COLO668 (cell line): Measurements from ENCODE around the gene LRRC27.
"Not testable (repeated sequence)": the region's sequence is repeated elsewhere in the genome, so short reads cannot be mapped to it uniquely, and the experiment has no call there.

ENCODE experiments used
- DNase-seq: peaks from one replicate; lab custom pipeline; 2025; ENCODE audit not compliant: unreplicated experiment; lab: John Stamatoyannopoulos, UW

LRRC27 gene

DNA sequence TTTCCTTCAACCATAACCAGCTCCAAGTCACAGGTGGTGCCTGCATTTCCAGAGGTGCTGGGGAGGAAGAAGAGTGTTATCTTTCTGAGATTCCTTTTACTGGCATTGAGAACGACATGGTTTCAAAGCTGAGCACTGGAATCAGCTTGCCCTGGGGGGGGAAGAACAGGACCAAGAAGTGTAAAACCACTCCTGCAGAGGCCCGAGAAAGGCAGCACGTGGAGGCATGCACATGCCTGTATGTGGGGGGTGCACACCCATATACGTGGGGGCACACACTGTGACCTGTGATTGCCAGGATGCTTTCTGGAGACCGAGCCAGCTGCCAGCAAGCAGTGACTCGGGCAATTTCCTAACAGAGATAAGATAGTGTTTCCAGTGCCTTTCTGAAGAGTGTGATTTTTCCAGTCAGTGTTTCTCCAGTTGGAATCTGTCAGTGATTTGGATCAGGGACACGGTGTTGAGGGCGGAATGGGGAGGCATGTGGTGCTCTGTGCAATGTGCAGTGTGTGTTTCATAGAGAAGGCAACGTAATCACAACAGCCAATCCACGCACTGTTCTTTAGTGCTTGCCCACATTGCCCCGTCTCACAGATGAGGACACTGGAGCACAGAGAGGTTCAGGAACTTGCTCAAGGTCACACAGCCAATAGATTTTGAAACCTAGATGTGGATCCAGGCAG is 4.2 kb downstream of the LRRC27 start:
- DNase-seq, result no peak

DNA sequence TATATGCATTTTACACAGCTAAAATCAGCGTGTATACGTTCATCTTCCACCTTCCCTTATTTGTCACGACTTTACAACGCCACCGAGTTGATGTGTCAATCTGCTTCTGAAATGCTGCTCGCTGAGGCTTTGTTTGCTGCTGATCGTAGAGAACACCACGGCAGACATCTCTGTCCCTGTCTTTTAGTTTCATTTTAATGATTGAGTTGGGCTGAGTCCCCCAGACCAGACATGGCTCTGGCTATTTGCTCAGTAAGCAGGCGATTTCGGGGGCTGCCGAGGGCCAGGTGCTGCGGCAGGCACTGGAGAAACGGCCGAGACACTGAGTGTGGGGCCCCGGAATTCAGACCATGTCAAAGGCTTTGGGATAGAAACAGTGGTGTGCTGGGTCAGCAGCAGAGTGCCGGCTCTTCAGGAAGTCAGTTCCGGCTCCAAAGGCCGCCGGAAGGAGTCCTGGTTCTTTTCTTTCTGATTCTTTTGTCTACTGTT is 5.0 kb downstream of the LRRC27 start:
- DNase-seq, result peak; percentile 35

DNA sequence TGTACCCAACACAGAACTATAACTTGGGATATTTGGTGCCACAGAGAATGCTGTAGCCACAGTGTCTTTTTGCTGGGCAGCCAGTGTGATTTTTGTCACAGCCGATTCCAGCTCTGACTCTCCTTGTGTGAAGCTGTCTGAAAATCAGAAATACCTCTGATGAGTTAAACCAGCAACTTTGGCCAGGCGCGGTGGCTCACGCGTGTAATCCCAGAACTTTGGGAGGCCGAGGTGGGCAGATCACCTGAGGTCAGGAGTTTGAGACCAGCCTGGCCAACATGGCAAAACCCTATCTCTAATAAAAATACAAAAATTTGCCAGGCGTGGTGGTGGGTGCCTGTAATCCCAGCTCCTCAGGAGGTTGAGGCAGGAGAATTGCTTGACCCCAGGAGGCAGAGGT is 5.9 kb downstream of the LRRC27 start:
- DNase-seq, result not testable (repeated sequence)

DNA sequence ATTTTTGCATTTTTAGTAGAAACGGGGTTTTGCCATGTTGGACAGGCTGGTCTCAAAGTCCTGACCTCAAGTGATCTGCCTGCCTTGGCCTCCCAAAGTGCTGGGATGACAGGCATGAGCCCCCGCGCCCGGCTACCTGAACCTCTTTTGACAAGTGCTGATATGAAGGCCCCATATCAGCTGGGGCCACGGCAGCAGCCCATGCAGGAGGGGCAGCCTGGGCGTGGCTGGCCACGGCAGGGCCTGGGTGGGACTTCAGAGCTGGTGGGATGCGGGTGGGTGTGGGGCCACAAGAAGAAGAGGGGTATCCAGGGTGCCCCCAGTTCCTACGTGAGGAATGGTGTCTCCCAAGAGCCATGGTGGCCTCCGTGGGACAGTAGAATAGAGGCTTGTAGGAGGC is 6.9 kb downstream of the LRRC27 start:
- no peak for DNase-seq

DNA sequence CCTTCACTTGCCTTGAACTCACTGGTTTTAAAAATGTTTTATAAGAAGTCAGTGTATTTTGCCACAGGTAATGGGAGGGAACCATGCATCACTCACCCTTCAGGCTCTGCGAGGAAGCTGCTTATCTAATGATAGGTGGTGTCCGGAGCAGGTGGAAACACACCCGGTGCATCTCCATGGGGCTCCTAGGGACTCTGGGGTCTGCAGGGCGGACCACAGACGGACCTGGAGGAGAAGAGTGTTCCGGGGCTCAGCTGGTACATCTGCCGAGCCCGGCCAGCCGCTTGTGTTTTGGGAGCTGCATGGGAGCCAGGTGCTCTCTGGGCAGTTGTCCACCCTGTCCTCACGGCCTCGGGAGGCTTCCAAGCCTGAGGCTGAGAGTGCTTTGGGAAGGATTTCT is 7.3 kb downstream of the LRRC27 start:
- no peak for DNase-seq

DNA sequence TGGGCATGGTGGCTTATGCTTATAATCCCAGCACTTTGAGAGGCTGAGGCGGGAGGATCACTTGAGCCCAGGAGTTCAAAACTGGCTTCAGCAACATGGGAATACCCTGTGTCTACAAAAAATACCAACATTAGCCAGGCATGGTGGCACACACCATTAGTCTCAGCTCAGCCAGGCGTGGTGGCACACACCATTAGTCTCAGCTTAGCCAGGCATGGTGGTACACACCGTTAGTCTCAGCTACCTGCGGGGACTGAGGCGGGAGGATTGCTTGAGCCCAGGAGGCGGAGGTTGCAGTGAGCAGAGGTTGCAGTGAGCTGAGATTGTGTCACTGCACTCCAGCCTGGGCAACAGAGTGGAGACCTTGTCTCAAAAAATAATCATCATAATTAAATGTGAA is 9.0 kb downstream of the LRRC27 start:
- peak; percentile 1 for DNase-seq

DNA sequence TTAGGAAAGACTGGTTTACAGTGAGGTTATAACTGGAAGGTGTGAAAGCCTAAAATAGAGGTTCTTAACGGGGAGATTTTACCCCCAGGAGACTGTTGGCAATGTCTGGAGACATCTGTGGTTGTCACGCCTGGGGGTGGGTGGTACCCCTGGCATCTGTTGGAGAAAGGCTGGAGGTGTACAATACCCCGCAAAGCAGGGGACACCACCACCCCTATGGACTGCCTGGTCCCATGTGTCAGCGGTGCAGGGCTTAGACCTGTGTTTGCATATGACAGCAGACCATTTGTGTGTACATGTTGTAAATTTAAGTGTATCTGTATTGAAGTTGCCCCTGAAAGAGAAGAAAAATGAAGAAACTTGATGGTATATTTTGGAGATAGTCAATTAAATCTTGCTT is 9.8 kb downstream of the LRRC27 start:
- no peak for DNase-seq

DNA sequence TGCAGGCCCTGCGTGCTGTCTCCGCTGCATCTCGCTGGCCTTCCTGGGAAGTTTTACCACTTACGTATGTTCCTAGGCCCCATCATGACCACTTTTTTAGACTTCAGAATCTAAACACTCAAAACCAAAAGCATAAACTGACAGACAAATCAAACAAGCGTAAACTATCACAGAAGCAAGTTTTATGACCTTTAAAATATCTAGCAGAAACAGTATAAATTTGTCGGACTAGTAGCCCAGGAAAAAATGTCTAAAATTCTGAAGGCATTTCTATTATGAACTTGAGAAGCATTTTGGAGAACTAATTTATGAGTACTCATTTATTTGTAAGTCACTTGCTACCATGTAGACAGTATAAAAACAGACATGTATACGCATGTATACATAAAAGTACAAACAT is 10.6 kb downstream of the LRRC27 start:
- DNase-seq, result no peak

DNA sequence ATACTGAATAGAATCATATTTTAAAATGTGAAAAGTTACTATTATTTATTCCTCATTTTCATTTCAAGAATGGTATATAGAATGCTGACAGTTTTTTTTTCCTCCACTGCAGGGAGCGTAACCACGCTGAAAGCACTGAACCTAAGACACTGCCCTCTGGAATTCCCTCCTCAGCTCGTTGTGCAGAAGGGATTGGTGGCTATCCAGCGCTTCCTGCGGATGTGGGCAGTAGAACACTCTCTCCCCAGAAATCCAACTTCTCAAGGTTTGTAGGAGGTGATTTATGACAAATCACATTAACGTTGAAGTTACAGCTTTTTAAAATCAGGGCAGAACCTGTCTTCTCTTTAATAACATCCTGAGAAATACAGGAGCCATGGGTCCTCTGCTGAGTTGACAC is 12.4 kb downstream of the LRRC27 start:
- no peak for DNase-seq

DNA sequence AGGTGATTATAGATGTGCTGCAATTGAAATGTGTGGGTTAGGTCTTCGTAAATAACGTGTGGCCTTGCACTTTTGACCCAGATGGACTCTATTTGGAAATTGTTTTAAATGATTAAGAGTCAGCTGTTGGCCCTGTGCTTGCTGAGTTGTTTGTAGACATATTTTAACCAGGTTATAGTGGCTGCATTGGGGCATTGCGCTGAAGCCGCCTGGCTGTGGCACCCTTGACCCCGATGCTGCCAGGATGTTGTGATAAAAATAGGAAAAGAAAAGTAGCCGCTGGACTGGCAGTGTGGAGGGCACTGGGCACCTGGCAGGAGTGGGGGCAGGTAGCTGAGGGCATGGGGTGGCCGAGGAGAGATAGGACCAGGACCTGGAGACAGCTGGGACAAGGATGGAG is 13.4 kb downstream of the LRRC27 start:
- DNase-seq, result no peak

DNA sequence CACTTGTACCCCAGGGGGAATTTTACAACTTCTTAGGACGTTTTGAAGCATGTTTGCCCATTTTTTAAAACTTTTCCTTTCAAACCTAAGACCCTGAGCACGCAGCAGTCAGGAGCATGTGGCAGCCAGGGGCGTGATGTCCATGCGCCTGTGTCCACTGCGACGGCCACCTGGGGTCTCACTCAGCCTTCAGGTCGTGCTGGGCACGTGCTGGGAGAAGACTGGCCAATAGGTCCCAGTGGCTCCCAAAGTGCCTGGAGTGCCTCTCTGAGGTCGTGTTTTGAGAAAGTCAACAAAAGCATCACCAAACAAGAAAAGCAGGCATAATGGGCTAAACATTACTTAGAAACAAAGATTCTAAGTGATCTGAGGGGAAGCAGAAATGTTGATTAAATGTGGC is 14.8 kb downstream of the LRRC27 start:
- DNase-seq, result no peak

DNA sequence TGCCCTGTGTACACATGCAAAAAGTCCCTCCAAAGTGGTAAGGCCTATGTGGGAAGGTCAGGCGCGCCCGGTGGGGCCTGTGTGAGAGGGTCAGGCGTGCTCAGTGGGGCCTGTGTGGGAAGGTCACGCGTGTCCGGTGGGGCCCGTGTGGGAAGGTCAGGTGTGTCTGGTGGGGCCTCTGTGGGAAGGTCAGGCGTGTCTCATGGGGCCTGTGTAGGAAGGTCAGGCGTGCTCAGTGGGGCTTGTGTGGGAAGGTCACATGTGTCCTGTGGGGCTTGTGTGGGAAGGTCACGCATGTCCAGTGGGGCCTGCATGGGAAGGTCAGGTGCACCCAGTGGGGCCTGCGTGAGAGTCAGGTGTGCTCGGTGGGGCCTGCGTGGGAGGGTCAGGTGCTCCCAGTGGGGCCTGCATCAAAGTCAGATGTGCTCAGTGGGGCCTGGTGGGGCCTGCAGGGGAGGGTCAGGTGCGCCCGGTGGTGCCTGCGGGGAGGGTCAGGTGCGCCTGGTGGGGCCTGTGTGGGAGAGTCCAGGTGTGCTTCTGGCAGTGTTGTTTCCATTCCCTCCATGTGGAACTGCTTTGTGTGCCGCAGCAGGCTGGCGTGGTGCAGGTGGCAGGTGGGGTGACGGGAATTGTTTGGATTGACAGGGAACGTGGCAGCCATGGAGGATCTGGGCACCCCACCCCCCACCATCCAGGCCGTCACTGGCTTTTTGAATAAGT is 15.4 kb downstream of the LRRC27 start:
- DNase-seq, result peak; percentile 67

DNA sequence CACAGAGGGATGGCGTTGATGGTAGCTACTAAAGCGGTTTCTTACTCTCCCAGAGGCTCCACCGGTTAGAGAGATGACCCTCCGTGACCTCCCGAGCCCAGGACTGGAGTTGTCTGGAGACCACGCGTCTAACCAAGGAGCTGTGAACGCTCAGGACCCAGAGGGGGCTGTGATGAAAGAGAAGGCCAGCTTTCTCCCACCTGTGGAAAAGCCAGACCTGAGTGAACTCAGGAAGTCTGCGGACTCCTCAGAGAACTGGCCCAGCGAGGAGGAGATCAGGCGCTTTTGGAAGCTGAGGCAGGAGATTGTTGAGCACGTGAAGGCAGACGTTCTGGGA is 15.9 kb downstream of the LRRC27 start:
- DNase-seq, result no peak

DNA sequence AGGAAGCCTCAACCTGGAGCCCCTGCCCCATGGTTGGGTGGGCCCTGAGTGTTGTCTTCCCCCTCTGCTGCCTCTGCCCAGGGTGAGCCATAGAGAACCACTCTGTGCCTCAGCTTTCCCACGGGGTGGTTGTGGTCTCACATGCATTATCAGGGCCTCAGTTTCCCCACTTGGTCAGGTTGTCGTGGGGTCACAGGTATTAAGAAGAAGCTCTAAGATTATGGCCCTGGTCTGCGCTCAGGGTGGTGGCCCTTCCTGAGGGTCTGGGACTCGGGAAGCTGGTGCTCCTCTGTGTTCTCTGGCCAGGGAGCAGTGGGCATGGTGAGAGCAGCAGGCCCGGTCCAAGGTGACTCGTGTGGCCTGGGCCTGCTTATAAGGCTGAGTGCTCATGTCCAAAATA is 17.8 kb downstream of the LRRC27 start:
- no peak for DNase-seq

DNA sequence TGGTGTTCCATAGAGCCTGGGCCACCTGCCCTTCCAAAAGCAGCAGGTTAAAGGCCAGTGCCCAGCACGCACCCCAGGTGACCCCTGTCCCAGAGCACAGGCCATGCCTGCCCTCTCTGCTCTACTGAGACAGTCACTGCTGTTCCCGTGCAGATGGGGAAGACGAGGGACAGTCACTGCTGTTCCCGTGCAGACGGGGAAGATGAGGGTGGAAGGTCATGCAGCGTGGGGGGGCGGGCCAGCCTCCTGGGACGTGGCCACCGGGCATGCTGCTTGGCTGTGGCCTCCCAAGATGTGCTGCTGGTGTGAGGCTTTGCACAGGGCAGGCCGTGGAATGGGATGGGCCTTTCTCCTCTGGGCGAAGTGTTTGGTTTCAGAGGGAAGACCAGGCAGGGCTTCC is 18.4 kb downstream of the LRRC27 start:
- DNase-seq, result no peak

DNA sequence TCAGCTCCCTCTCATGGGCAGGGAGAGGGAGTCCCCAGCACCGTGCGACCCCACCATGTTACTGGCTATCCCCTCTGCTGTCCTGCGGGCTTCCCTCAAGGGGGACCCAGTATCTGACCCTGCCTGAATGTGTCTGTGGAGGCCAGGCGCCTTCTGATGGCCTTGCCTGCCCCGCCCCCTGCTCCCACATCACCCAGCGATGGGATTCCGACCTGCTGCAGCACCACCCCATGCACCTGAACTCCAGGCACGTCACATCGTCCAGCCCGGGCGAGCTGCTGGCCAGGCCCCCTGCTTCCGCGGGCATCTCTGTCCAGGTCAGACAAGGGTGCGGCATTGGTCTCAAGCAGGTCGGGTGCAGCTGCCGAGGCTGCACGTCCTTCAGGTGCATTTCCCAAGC is 19.0 kb downstream of the LRRC27 start:
- no peak for DNase-seq

DNA sequence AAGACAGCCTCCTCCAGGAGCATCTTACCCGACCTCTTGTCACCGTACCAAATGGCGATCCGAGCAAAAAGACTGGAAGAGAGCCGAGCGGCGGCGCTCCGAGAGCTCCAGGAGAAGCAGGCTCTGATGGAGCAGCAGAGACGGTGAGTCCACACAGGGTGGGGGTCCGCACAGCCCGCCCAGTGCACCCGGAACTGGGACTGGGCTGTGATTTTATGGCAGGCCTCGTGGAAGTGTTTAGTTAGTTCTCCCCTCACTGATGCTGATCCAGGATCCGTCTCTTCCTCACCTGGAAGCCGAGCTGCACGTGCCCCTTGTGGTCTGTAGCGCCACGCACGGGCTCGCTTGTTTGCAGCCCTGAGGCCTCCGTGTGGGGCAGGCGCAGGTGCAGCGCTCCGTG is 19.6 kb downstream of the LRRC27 start:
- peak; percentile 80 for DNase-seq

DNA sequence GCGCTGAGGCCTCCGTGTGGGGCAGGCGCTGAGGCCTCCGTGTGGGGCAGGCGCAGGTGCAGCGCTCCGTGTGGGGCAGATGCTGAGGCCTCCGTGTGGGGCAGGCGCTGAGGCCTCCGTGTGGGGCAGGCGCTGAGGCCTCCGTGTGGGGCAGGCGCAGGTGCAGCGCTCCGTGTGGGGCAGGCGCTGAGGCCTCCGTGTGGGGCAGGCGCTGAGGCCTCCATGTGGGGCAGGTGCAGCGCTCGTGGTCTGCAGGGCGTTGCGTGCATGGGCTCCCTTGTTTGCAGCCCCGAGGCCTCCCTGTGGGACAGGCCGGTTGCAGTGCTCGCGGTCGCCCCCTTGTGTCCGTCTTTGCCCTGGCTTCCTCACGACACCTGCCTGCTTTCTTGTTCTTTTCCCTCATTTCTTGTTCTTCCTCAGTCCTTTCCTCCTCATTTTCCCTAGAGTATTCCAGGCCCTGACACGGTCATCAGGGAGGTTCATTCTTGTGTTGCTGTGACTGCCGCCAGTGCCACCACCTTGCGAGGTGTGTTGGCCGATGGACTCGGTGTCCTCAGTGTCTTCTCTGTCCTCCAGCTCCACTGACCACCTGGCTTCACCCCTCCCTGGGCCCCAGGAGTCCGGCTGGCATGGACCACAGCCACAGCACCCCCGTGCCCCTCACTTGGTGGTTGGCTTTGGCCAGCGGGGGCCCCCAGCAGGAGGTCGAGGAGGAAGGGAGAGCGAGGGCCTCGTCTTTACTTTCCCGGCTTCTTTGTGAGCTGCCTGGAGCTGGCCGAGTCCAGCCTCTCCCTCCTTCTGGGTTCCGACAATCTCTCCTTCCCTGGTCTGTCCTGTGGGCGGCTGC is 20.7 kb downstream of the LRRC27 start:
- peak; percentile 79 for DNase-seq

DNA sequence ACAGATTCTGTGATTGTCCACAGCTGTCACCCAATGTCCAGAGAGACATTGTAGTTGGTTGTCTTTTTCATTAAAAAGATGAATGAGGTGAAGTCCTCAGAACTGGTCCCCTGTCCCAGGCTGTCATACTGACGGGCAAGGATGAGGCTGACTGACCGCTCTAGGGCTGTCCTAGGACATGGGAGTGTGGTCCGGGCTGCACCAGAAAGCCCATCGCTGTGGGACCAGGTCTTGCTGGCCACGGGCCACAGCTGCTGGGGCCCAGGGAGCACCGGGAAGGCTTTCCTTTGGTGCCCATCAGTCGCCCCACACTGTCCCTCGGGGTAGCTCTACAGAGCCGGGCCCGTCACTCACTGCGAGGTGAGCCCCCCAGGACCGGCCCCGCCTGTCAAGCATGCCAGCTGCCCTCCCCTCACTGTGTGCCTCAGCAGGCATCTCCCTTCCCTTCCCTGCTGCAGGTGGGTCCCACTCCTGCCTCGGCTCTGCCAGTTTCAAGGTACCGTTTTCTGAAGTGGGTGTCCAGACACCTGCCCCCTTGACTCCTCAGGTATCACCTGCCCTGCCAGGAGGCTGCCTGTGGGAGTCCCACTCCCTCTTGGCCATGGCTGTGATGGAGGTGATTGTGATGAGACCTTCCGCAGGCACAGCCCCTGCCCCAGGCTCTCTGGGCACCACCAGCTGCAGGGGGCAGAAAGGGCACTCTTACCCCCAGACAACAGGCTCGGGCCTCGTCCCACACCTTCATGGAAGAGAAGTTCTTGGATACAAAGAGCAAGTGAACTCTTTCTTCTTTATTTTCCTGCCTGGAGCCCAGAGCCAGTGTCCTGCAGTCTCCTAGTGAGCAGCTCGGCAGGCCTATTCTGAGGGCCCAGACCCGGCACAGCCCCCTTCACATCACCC is 21.7 kb downstream of the LRRC27 start:
- peak; percentile 8 for DNase-seq

DNA sequence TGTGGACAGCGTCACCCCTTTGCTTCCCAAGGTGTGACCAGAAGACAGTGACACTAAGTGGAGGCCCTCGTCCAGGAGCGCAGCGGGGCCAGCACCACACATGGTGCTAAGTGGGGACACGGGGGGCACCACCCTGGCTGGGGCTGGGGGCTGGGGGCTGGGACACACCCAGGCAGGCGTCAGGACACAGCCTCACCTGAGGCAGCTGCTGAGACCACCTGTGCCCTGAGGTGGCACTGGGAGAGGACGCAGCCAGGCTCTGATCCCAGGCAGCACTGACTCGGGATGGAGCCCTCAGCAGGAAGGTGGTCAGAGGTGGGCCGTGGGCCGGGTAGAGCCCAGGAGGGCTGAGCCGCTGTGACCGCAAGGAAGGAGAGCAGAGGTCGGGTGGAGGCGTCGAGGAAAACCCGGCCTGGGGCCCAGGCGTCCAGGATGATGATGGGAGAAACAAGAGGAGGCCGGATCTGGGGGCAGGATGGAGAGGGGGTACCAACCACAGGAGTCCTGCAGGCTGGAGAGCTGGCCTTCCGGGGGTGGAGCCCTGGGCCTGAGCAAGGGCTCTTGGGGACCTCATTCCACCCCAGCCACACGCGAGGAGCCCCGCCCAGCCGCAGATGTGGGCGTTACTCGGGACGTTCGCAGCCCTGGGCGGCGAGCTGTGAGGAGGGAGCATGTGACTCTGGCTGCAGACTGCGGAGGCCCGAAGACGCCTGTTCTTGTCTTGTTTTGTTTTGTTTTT is 22.5 kb downstream of the LRRC27 start:
- no peak for DNase-seq
